SK-N-SH treated with all-trans-retinoic acid at 6 μM for 48 hours (cell line): Measurements from ENCODE around the gene LDLRAD2.

ENCODE experiments used
- ARNTL ChIP-seq: fragments of 450-650 bp; formaldehyde crosslinking; IDR thresholded peaks from 2 replicates; pipeline ENCODE4 v1.5.0; 2020; ENCODE audit warnings: low read depth, mild to moderate bottlenecking, moderate library complexity, borderline replicate concordance
- BACH2 ChIP-seq: fragments of 250-450 bp; sonication (Bioruptor Pico); IDR thresholded peaks from 2 replicates; pipeline ENCODE4 v1.9.0; 2021; ENCODE audit warnings: mild to moderate bottlenecking, borderline replicate concordance
- PATZ1 ChIP-seq: fragments of 250-450 bp; sonication (Bioruptor Pico); IDR thresholded peaks from 2 replicates; pipeline ENCODE4 v1.8.0; 2020; ENCODE audit warnings: mild to moderate bottlenecking, moderate library complexity, borderline replicate concordance
- PPARA ChIP-seq: fragments of 250-450 bp; sonication (Bioruptor Pico); IDR thresholded peaks from 2 replicates; pipeline ENCODE4 v1.5.0; 2020; ENCODE audit warnings: mild to moderate bottlenecking, borderline replicate concordance
- SNAI2 ChIP-seq: fragments of 250-450 bp; sonication (Bioruptor Pico); IDR thresholded peaks from 2 replicates; pipeline ENCODE4 v1.5.0; 2020; ENCODE audit warnings: mild to moderate bottlenecking, moderate library complexity
- ZC3H10 ChIP-seq: fragments of 250-450 bp; sonication (Bioruptor Pico); IDR thresholded peaks from 2 replicates; pipeline ENCODE4 v1.5.1; 2021; ENCODE audit warnings: mild to moderate bottlenecking, moderate library complexity
- ZFP3 ChIP-seq: fragments of 250-450 bp; sonication (Bioruptor Pico); IDR thresholded peaks from 2 replicates; pipeline ENCODE4 v1.5.0; 2020; ENCODE audit warnings: mild to moderate bottlenecking, moderate library complexity
- ZFP30 ChIP-seq: fragments of 450-650 bp; formaldehyde crosslinking; IDR thresholded peaks from 2 replicates; pipeline ENCODE4 v1.5.0; 2022; ENCODE audit warnings: mild to moderate bottlenecking, moderate library complexity

- TF ChIP-seq BACH2 (CRISPR knock-in tag) (no peak), ARNTL (CRISPR knock-in tag) (no peak), ZFP30 (no peak), ZFP3 (CRISPR knock-in tag) (no peak), PPARA (no peak), ZC3H10 (CRISPR knock-in tag) (no peak), PATZ1 (CRISPR knock-in tag) (no peak), SNAI2 (CRISPR knock-in tag) (no peak)
Measured at GRCh38 chr1:21843208-21843607, 31.1 kb downstream of the LDLRAD2 start.
